Activated T-cell treated with anti-CD3 and anti-CD28 coated beads, Interleukin-2, amount 50 U/mL, for 72 hours (primary cell): Measurements from ENCODE around the gene FBXL5. TPM values are rescaled to one million over a fixed set of nuclear protein-coding genes. Genes with fewer than 3 reads are reported as not detected.

Experiments
- ATAC-seq, 2 donors: fragments of 150-1000 bp; cut with Tn5 transposase; replicated peaks in 1 of 2; 2 replicates each; pipeline ENCODE4 v1.10.0; 2021; ENCODE audit warnings: moderate library complexity in 2 of 2, mild to moderate bottlenecking in 1 of 2
- DNase-seq, 2 donors: peaks; one replicate each; pipeline ENCODE4 v3.0.0; 2021 to 2022; ENCODE audit warnings: mixed read lengths in 1 of 2
- H3K27ac Mint-ChIP-seq: one replicate; pipeline ENCODE4 v1.8.0; 2022; ENCODE audit warnings: mild to moderate bottlenecking, moderate library complexity, mixed read lengths
- H3K27me3 Mint-ChIP-seq: one replicate; pipeline ENCODE4 v1.8.0; 2022; ENCODE audit warnings: low read depth, mixed read lengths
- H3K36me3 Mint-ChIP-seq, 2 donors: one replicate each; pipeline ENCODE4 v1.8.0; 2022; ENCODE audit warnings: mixed read lengths in 2 of 2, mild to moderate bottlenecking in 1 of 2; ENCODE audit not compliant: insufficient read depth in 2 of 2
- H3K4me1 Mint-ChIP-seq: one replicate; pipeline ENCODE4 v1.8.0; 2022; ENCODE audit warnings: low read depth, mixed read lengths
- H3K4me3 Mint-ChIP-seq, 2 donors: one replicate each; pipeline ENCODE4 v1.8.0; 2022; ENCODE audit warnings: mild to moderate bottlenecking in 2 of 2, mixed read lengths in 2 of 2, moderate library complexity in 2 of 2
- H3K9me3 Mint-ChIP-seq, 2 donors: one replicate each; pipeline ENCODE4 v1.8.0; 2022; ENCODE audit warnings: mixed read lengths in 2 of 2
- total RNA-seq, 2 donors: library from RNA; stranded (reverse); gene quantifications; one replicate each; pipeline ENCODE4 v1.2.3, GENCODE V29; 2022

Gene FBXL5
- total RNA-seq, 2 donors from 2014 or later = 39.5 to 40.5 TPM

- no peak overlapping the region for H3K27ac Mint-ChIP-seq
- DNase-seq (no peak), ATAC-seq (no peak)
- no peak overlapping the region for H3K4me3 Mint-ChIP-seq
- peaks cover 8% of the 10 kb centered on the region for H3K4me1 Mint-ChIP-seq
- H3K27me3 Mint-ChIP-seq = no peaks in the 10 kb centered on the region
- peaks cover 3 to 8% of the 10 kb centered on the region in 2 donors for H3K36me3 Mint-ChIP-seq
- H3K9me3 Mint-ChIP-seq = peaks cover 0 to 1% of the 10 kb centered on the region in 2 donors
Observed at GRCh38 chr4:15689540-15689939, 34.4 kb upstream of the FBXL5 start.

- no peak for DNase-seq
- no peak overlapping the region for H3K4me3 Mint-ChIP-seq
- no peak overlapping the region for H3K27ac Mint-ChIP-seq
- no peak for ATAC-seq
- peaks cover 23% of the 10 kb centered on the region for H3K4me1 Mint-ChIP-seq
- H3K9me3 Mint-ChIP-seq = peaks cover 0 to 1% of the 10 kb centered on the region in 2 donors
- peaks cover 3 to 8% of the 10 kb centered on the region in 2 donors for H3K36me3 Mint-ChIP-seq
- no peaks in the 10 kb centered on the region for H3K27me3 Mint-ChIP-seq
Observed at GRCh38 chr4:15688051-15688450, 32.9 kb upstream of the FBXL5 start.

GRCh38 chr4:15684498-15684897 lies 29.3 kb upstream of the FBXL5 start:
- H3K36me3 Mint-ChIP-seq = peaks cover 11 to 20% of the 10 kb centered on the region in 2 donors
- no peak overlapping the region for H3K4me3 Mint-ChIP-seq
- DNase-seq (no peak), ATAC-seq (no peak)
- H3K9me3 Mint-ChIP-seq = peaks cover 0 to 1% of the 10 kb centered on the region in 2 donors
- peaks cover 44% of the 10 kb centered on the region for H3K4me1 Mint-ChIP-seq
- H3K27ac Mint-ChIP-seq = no peak overlapping the region
- no peaks in the 10 kb centered on the region for H3K27me3 Mint-ChIP-seq

- Mint-ChIP-seq H3K27me3 (no peaks in the 10 kb centered on the region), H3K9me3 (peaks cover 0 to 1% of the 10 kb centered on the region in 2 donors), H3K36me3 (peaks cover 11 to 23% of the 10 kb centered on the region in 2 donors), H3K4me3 (peak overlapping the region; percentile 43 to 98), H3K4me1 (peaks cover 47% of the 10 kb centered on the region), H3K27ac (no peak overlapping the region)
- DNase-seq (no peak), ATAC-seq (no peak)
Observed at GRCh38 chr4:15683143-15683495, 28.0 kb upstream of the FBXL5 start.

- Mint-ChIP-seq H3K4me1 (peaks cover 50% of the 10 kb centered on the region), H3K27ac (peak overlapping the region; percentile 99), H3K36me3 (peaks cover 11 to 23% of the 10 kb centered on the region in 2 donors), H3K9me3 (peaks cover 0 to 1% of the 10 kb centered on the region in 2 donors), H3K27me3 (no peaks in the 10 kb centered on the region), H3K4me3 (peak overlapping the region; percentile 94 to 98)
- DNase-seq (no peak), ATAC-seq (no peak)
Observed at GRCh38 chr4:15682242-15683142, 27.3 kb upstream of the FBXL5 start.

GRCh38 chr4:15681372-15682241 lies 26.4 kb upstream of the FBXL5 start, which contains the start of gene FAM200B:
FAM200B (plus strand) TSS chr4:15681827; CDS start chr4:15686978, 5,151 bp downstream.
- DNase-seq = peak; percentile 97 to 98
- ATAC-seq = peak; percentile 97
- H3K27ac Mint-ChIP-seq = peak within 1 kb of the TSS; percentile 99
- H3K9me3 Mint-ChIP-seq = peaks cover 0 to 1% of the 10 kb centered on the region in 2 donors
- peaks cover 11 to 23% of the 10 kb centered on the region in 2 donors for H3K36me3 Mint-ChIP-seq
- no peaks in the 10 kb centered on the region for H3K27me3 Mint-ChIP-seq
- peak within 1 kb of the TSS; percentile 94 to 98 for H3K4me3 Mint-ChIP-seq
- H3K4me1 Mint-ChIP-seq = peaks cover 53% of the 10 kb centered on the region

- peaks cover 9 to 19% of the 10 kb centered on the region in 2 donors for H3K36me3 Mint-ChIP-seq
- no peaks in the 10 kb centered on the region for H3K27me3 Mint-ChIP-seq
- peak overlapping the region; percentile 99 for H3K27ac Mint-ChIP-seq
- peak overlapping the region; percentile 94 to 98 for H3K4me3 Mint-ChIP-seq
- peaks cover 53% of the 10 kb centered on the region for H3K4me1 Mint-ChIP-seq
- ATAC-seq = no peak
- H3K9me3 Mint-ChIP-seq = peaks cover 0 to 1% of the 10 kb centered on the region in 2 donors
- no peak for DNase-seq
Observed at GRCh38 chr4:15681067-15681371, 25.9 kb upstream of the FBXL5 start.

- no peak for DNase-seq
- Mint-ChIP-seq H3K4me3 (no peak overlapping the region), H3K27ac (no peak overlapping the region), H3K36me3 (peaks cover 7 to 18% of the 10 kb centered on the region in 2 donors), H3K27me3 (no peaks in the 10 kb centered on the region), H3K4me1 (peaks cover 25% of the 10 kb centered on the region), H3K9me3 (no peaks in the 10 kb centered on the region)
- no peak for ATAC-seq
Observed at GRCh38 chr4:15677507-15677988, 22.4 kb upstream of the FBXL5 start.

- ATAC-seq (no peak), DNase-seq (no peak)
- no peak overlapping the region for H3K4me3 Mint-ChIP-seq
- H3K9me3 Mint-ChIP-seq = no peaks in the 10 kb centered on the region
- H3K36me3 Mint-ChIP-seq = peaks cover 6 to 17% of the 10 kb centered on the region in 2 donors
- H3K27me3 Mint-ChIP-seq = no peaks in the 10 kb centered on the region
- no peak overlapping the region for H3K27ac Mint-ChIP-seq
- H3K4me1 Mint-ChIP-seq = peaks cover 18% of the 10 kb centered on the region
Observed at GRCh38 chr4:15676899-15677298, 21.7 kb upstream of the FBXL5 start.

- no peaks in the 10 kb centered on the region for H3K27me3 Mint-ChIP-seq
- H3K27ac Mint-ChIP-seq = no peak overlapping the region
- no peak overlapping the region for H3K4me3 Mint-ChIP-seq
- H3K4me1 Mint-ChIP-seq = peaks cover 24% of the 10 kb centered on the region
- DNase-seq (no peak), ATAC-seq (no peak)
- no peaks in the 10 kb centered on the region for H3K9me3 Mint-ChIP-seq
- peaks cover 0 to 12% of the 10 kb centered on the region in 2 donors for H3K36me3 Mint-ChIP-seq
Observed at GRCh38 chr4:15676039-15676438, 20.9 kb upstream of the FBXL5 start.

- H3K36me3 Mint-ChIP-seq = peaks cover 0 to 12% of the 10 kb centered on the region in 2 donors
- no peak for ATAC-seq
- peaks cover 23% of the 10 kb centered on the region for H3K4me1 Mint-ChIP-seq
- H3K27me3 Mint-ChIP-seq = no peaks in the 10 kb centered on the region
- DNase-seq = no peak
- no peaks in the 10 kb centered on the region for H3K9me3 Mint-ChIP-seq
- no peak overlapping the region for H3K4me3 Mint-ChIP-seq
- H3K27ac Mint-ChIP-seq = no peak overlapping the region
Observed at GRCh38 chr4:15675356-15675755, 20.2 kb upstream of the FBXL5 start.

- DNase-seq = no peak
- peaks cover 19% of the 10 kb centered on the region for H3K4me1 Mint-ChIP-seq
- H3K27me3 Mint-ChIP-seq = no peaks in the 10 kb centered on the region
- no peaks in the 10 kb centered on the region for H3K9me3 Mint-ChIP-seq
- H3K27ac Mint-ChIP-seq = no peak overlapping the region
- ATAC-seq = no peak
- H3K36me3 Mint-ChIP-seq = peaks cover 0 to 11% of the 10 kb centered on the region in 2 donors
- no peak overlapping the region for H3K4me3 Mint-ChIP-seq
Observed at GRCh38 chr4:15674926-15675325, 19.8 kb upstream of the FBXL5 start.

GRCh38 chr4:15674046-15674445 lies 18.9 kb upstream of the FBXL5 start:
- no peaks in the 10 kb centered on the region for H3K27me3 Mint-ChIP-seq
- no peak overlapping the region for H3K4me3 Mint-ChIP-seq
- DNase-seq (no peak), ATAC-seq (no peak)
- H3K36me3 Mint-ChIP-seq = peaks cover 0 to 6% of the 10 kb centered on the region in 2 donors
- peaks cover 12% of the 10 kb centered on the region for H3K4me1 Mint-ChIP-seq
- no peaks in the 10 kb centered on the region for H3K9me3 Mint-ChIP-seq
- H3K27ac Mint-ChIP-seq = no peak overlapping the region
